HEK293 (cell line): Measurements from ENCODE around the gene RPGR.

Experiments
- CTCF ChIP-seq: fragments of 450-650 bp; formaldehyde crosslinking; IDR thresholded peaks from 2 replicates; pipeline ENCODE4 v1.5.1; 2016; ENCODE audit warnings: missing biosample characterization, missing genetic modification characterization
- GLI2 ChIP-seq: fragments of 450-650 bp; formaldehyde crosslinking; IDR thresholded peaks from 2 replicates; pipeline ENCODE4; 2017; ENCODE audit warnings: missing biosample characterization, missing genetic modification characterization, low read depth, borderline replicate concordance
- TCF7L2 ChIP-seq: IDR thresholded peaks from 2 replicates; pipeline ENCODE4 v1.6.1; 2011; ENCODE audit warnings: low read depth, mild to moderate bottlenecking, inconsistent platforms, low read length, moderate library complexity, borderline replicate concordance
- ZFP3 ChIP-seq: fragments of 450-650 bp; formaldehyde crosslinking; IDR thresholded peaks from 2 replicates; pipeline ENCODE4 v1.5.1; 2016; ENCODE audit warnings: low read depth, missing biosample characterization, missing genetic modification characterization
- ZNF19 ChIP-seq: fragments of 450-650 bp; formaldehyde crosslinking; IDR thresholded peaks from 2 replicates; pipeline ENCODE4; 2016; ENCODE audit warnings: missing biosample characterization, missing genetic modification characterization, low read depth
- ZNF600 ChIP-seq: fragments of 450-650 bp; formaldehyde crosslinking; IDR thresholded peaks from 2 replicates; pipeline ENCODE4 v1.5.1; 2016; ENCODE audit warnings: missing biosample characterization, missing genetic modification characterization
- ZNF660 ChIP-seq: fragments of 450-650 bp; IDR thresholded peaks from 2 replicates; pipeline ENCODE4 v1.5.1; 2018; ENCODE audit warnings: missing biosample characterization, mild to moderate bottlenecking, missing genetic modification characterization
- ZNF664 ChIP-seq: fragments of 450-650 bp; formaldehyde crosslinking; IDR thresholded peaks from 2 replicates; pipeline ENCODE4 v1.5.1; 2016; ENCODE audit warnings: missing biosample characterization, missing genetic modification characterization
- ZSCAN23 ChIP-seq: fragments of 450-650 bp; formaldehyde crosslinking; IDR thresholded peaks from 2 replicates; pipeline ENCODE4 v1.5.1; 2016; ENCODE audit warnings: missing biosample characterization, missing genetic modification characterization
- TF ChIP-seq, protein P1 (sequence below): fragments of 450-650 bp; formaldehyde crosslinking; IDR thresholded peaks from 2 replicates; pipeline ENCODE4 v1.5.1; 2016; ENCODE audit warnings: missing biosample characterization, missing genetic modification characterization, low read depth
- TF ChIP-seq, protein P2 (sequence below): sonication (generic); formaldehyde crosslinking; IDR thresholded peaks from 2 replicates; pipeline ENCODE4 v1.8.1; 2022; ENCODE audit warnings: mild to moderate bottlenecking, moderate library complexity, missing genetic modification reagents

DNA sequence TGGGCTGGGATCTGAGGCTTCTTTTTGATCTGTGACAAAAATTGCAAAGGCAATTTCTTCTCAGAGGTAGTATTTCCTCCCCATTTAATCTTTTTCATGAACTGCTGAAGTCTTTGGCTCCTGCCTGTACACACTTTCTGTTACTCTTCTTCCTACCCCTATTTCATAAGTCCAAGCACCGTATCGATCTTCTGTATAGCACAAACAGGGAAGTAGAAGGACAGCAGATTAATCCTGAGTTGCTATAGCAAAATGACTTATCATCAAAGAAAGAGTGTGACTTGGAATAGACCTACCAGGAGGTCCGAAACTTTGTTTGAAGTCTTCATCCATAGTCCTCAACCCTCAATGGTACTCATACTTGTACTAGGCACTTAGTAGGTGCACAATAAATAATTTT is 47.1 kb upstream of the RPGR start:
- TF ChIP-seq CTCF (tag by site-specific recombination) (no peak), GLI2 (tag by site-specific recombination) (no peak), TCF7L2 (no peak), ZNF600 (tag by site-specific recombination) (no peak), ZNF660 (tag by site-specific recombination) (no peak), ZNF19 (tag by site-specific recombination) (no peak), ZNF664 (no peak), ZSCAN23 (tag by site-specific recombination) (no peak), ZFP3 (no peak)
- TF ChIP-seq, protein P1, sequence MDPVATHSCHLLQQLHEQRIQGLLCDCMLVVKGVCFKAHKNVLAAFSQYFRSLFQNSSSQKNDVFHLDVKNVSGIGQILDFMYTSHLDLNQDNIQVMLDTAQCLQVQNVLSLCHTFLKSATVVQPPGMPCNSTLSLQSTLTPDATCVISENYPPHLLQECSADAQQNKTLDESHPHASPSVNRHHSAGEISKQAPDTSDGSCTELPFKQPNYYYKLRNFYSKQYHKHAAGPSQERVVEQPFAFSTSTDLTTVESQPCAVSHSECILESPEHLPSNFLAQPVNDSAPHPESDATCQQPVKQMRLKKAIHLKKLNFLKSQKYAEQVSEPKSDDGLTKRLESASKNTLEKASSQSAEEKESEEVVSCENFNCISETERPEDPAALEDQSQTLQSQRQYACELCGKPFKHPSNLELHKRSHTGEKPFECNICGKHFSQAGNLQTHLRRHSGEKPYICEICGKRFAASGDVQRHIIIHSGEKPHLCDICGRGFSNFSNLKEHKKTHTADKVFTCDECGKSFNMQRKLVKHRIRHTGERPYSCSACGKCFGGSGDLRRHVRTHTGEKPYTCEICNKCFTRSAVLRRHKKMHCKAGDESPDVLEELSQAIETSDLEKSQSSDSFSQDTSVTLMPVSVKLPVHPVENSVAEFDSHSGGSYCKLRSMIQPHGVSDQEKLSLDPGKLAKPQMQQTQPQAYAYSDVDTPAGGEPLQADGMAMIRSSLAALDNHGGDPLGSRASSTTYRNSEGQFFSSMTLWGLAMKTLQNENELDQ (tag by site-specific recombination): no peak
- TF ChIP-seq, protein P2, sequence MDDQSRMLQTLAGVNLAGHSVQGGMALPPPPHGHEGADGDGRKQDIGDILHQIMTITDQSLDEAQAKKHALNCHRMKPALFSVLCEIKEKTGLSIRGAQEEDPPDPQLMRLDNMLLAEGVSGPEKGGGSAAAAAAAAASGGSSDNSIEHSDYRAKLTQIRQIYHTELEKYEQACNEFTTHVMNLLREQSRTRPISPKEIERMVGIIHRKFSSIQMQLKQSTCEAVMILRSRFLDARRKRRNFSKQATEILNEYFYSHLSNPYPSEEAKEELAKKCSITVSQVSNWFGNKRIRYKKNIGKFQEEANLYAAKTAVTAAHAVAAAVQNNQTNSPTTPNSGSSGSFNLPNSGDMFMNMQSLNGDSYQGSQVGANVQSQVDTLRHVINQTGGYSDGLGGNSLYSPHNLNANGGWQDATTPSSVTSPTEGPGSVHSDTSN (CRISPR knock-in tag): no peak
